ENCODE measurements around the gene MPL. TPM values are rescaled to one million over a fixed set of nuclear protein-coding genes. Genes with fewer than 3 reads are reported as not detected.

The MPL gene
- total and polyA plus RNA-seq, 4 donors = 0.03 to 1.0 TPM; not detected in 2

GRCh38 chr1:43318831-43319230, 18.8 kb upstream of the MPL start:
- no peak for DNase-seq (ENCODE audit: low spot score)

More at GRCh38 chr1:43318831-43319230, 18.8 kb upstream of the MPL start:
- H3K4me3 ChIP-seq (ENCODE audit: low read depth in 1 of 3, low read length in 3 of 3) = no peak overlapping the region
- peaks cover 0 to 5% (median 0%) of the 10 kb centered on the region in 4 donors for H3K36me3 ChIP-seq (ENCODE audit: control insufficient read depth in 4 of 4, insufficient read depth in 3 of 4, low read depth in 1 of 4, low read length in 3 of 4)
- no peaks in the 10 kb centered on the region for H3K27me3 ChIP-seq (ENCODE audit: control insufficient read depth in 4 of 4, insufficient read depth in 4 of 4, low read length in 3 of 4)
- whole genome bisulfite sequencing = 91% methylated on average over 4 of the region's 4 CpGs
- H3K9me3 ChIP-seq (ENCODE audit: control insufficient read depth in 4 of 4, low read length in 3 of 4) = no peaks in the 10 kb centered on the region
- H3K4me1 ChIP-seq (ENCODE audit: control insufficient read depth in 4 of 4, insufficient read depth in 4 of 4, low read length in 3 of 4) = peaks cover 1 to 11% (median 7%) of the 10 kb centered on the region in 4 donors
- H3K9ac ChIP-seq (ENCODE audit: low read depth in 1 of 2, low read length in 2 of 2) = no peak overlapping the region
- no peak overlapping the region for H3K27ac ChIP-seq (ENCODE audit: low read depth in 1 of 2, low read length in 2 of 2)
- TF ChIP-seq HNF4G (IDR thresholded peaks at IDR 0.05) (no peak), JUND (IDR thresholded peaks at IDR 0.05) (no peak), GABPA (IDR thresholded peaks at IDR 0.05 in 1 of 2, conservative IDR thresholded peaks at IDR 0.05 in 1 of 2) (no peak), CTCF (IDR thresholded peaks at IDR 0.05; ENCODE audit: low read depth, low read length, missing input control) (no peak), RXRA (IDR thresholded peaks at IDR 0.05) (no peak), HNF4A (conservative IDR thresholded peaks at IDR 0.05) (no peak), FOXA2 (IDR thresholded peaks at IDR 0.05) (no peak), NR2F2 (IDR thresholded peaks at IDR 0.05) (no peak), MAX (IDR thresholded peaks at IDR 0.05) (no peak), ATF3 (IDR thresholded peaks at IDR 0.05) (no peak), ZBTB33 (IDR thresholded peaks at IDR 0.05) (no peak), EGR1 (IDR thresholded peaks at IDR 0.05; ENCODE audit: low read depth in 2 of 2) (no peak), REST (IDR thresholded peaks at IDR 0.05) (no peak), TAF1 (conservative IDR thresholded peaks at IDR 0.05) (no peak), FOXA1 (IDR thresholded peaks at IDR 0.05) (no peak), YY1 (IDR thresholded peaks at IDR 0.05) (no peak), RAD21 (IDR thresholded peaks at IDR 0.05) (no peak), SP1 (IDR thresholded peaks at IDR 0.05) (no peak)
